Stimulated activated CD4-positive, alpha-beta T cell treated with anti-CD3 and anti-CD28 coated beads, Interleukin-12 subunit alpha, Interleukin-12 subunit beta, amount 100 ng/mL, for 4 hours (primary cell): Measurements from ENCODE around the gene SPSB2.
"Not testable (repeated sequence)": the region's sequence is repeated elsewhere in the genome, so short reads cannot be mapped to it uniquely, and the experiment has no call there.

Source experiments
- DNase-seq: peaks from one replicate; pipeline ENCODE4 v3.0.0-alpha.2; 2020

SPSB2 gene

GRCh38 chr12:6869049-6870021 lies 3.8 kb downstream of the SPSB2 start:
- peak; percentile 76 for DNase-seq

- DNase-seq = no peak
Measured at GRCh38 chr12:6868211-6869048, 4.7 kb downstream of the SPSB2 start.

GRCh38 chr12:6867413-6868210 lies 5.5 kb downstream of the SPSB2 start, which contains the start of gene TPI1:
TPI1 (plus strand) TSS chr12:6867531; CDS start chr12:6867567, 36 bp downstream.
- peak; percentile 84 for DNase-seq

- no peak for DNase-seq
Measured at GRCh38 chr12:6866920-6867412, 6.1 kb downstream of the SPSB2 start.

GRCh38 chr12:6866163-6866919 lies 6.8 kb downstream of the SPSB2 start:
- DNase-seq = no peak

- DNase-seq = not testable (repeated sequence)
Measured at GRCh38 chr12:6865307-6865706, 7.8 kb downstream of the SPSB2 start.

- DNase-seq = no peak
Measured at GRCh38 chr12:6863586-6864321, 9.3 kb downstream of the SPSB2 start.

- no peak for DNase-seq
Measured at GRCh38 chr12:6863033-6863432, 10.1 kb downstream of the SPSB2 start.

GRCh38 chr12:6861391-6861790 lies 11.7 kb downstream of the SPSB2 start:
- no peak for DNase-seq

- no peak for DNase-seq
Measured at GRCh38 chr12:6860942-6861341, 12.2 kb downstream of the SPSB2 start.

- DNase-seq = no peak
Measured at GRCh38 chr12:6860116-6860515, 13.0 kb downstream of the SPSB2 start.

- DNase-seq = no peak
Measured at GRCh38 chr12:6858799-6859198, 14.3 kb downstream of the SPSB2 start.

GRCh38 chr12:6855322-6855721 lies 17.8 kb downstream of the SPSB2 start:
- DNase-seq = no peak

- no peak for DNase-seq
Measured at GRCh38 chr12:6854036-6854435, 19.1 kb downstream of the SPSB2 start.

- DNase-seq = no peak
Measured at GRCh38 chr12:6853626-6854025, 19.5 kb downstream of the SPSB2 start.

- peak; percentile 72 for DNase-seq
Measured at GRCh38 chr12:6852651-6853354, 20.3 kb downstream of the SPSB2 start.

- DNase-seq = peak; percentile 95
Measured at GRCh38 chr12:6851921-6852650, 21.0 kb downstream of the SPSB2 start, which contains the start of gene USP5. USP5 (plus strand) TSS chr12:6852150; CDS start chr12:6852180, 30 bp downstream.

GRCh38 chr12:6851153-6851920 lies 21.8 kb downstream of the SPSB2 start, which contains the start of gene CDCA3:
CDCA3 (minus strand) TSS chr12:6851286; CDS start chr12:6850952, 334 bp downstream.
- peak; percentile 88 for DNase-seq

GRCh38 chr12:6850796-6851152 lies 22.3 kb downstream of the SPSB2 start:
- no peak for DNase-seq
